ENCODE measurements around the gene GRK5. TPM values are rescaled to one million over a fixed set of nuclear protein-coding genes. Genes with fewer than 3 reads are reported as not detected.

The GRK5 gene
- total and polyA plus RNA-seq, 2 donors from 2014 or later, result 7.3 to 18.7 TPM

GRCh38 chr10:119379466-119380071, 172.2 kb downstream of the GRK5 start:
- Histone ChIP-seq H3K27me3 (ENCODE audit: control insufficient read depth, insufficient read depth, low read length) (no peaks in the 10 kb centered on the region), H3K27ac (ENCODE audit: low read depth in 2 of 2, low read length in 2 of 2) (no peak overlapping the region), H3K4me3 (ENCODE audit: low read length in 3 of 3) (no peak overlapping the region), H3K9ac (ENCODE audit: low read length in 3 of 3) (no peak overlapping the region), H3K36me3 (ENCODE audit: control insufficient read depth in 2 of 3, insufficient read depth in 3 of 3, low read length in 3 of 3) (no peaks in the 10 kb centered on the region), H3K4me1 (ENCODE audit: control insufficient read depth in 2 of 3, insufficient read depth in 2 of 3, low read depth in 1 of 3, low read length in 3 of 3) (peaks cover 0 to 2% (median 0%) of the 10 kb centered on the region in 3 donors), H3K9me3 (ENCODE audit: control insufficient read depth in 2 of 3, insufficient read depth in 1 of 3, low read length in 3 of 3) (no peaks in the 10 kb centered on the region)
- DNase-seq (peak in 1 of 5 donors; percentile 20), FAIRE-seq (no peak)
- intact Hi-C loops (cut with DNase I), result no loop called here
- TF ChIP-seq, protein P1, sequence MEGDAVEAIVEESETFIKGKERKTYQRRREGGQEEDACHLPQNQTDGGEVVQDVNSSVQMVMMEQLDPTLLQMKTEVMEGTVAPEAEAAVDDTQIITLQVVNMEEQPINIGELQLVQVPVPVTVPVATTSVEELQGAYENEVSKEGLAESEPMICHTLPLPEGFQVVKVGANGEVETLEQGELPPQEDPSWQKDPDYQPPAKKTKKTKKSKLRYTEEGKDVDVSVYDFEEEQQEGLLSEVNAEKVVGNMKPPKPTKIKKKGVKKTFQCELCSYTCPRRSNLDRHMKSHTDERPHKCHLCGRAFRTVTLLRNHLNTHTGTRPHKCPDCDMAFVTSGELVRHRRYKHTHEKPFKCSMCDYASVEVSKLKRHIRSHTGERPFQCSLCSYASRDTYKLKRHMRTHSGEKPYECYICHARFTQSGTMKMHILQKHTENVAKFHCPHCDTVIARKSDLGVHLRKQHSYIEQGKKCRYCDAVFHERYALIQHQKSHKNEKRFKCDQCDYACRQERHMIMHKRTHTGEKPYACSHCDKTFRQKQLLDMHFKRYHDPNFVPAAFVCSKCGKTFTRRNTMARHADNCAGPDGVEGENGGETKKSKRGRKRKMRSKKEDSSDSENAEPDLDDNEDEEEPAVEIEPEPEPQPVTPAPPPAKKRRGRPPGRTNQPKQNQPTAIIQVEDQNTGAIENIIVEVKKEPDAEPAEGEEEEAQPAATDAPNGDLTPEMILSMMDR (IDR thresholded peaks at IDR 0.05; ENCODE audit: borderline replicate concordance, extremely low read depth, insufficient read depth), result no peak

DNA sequence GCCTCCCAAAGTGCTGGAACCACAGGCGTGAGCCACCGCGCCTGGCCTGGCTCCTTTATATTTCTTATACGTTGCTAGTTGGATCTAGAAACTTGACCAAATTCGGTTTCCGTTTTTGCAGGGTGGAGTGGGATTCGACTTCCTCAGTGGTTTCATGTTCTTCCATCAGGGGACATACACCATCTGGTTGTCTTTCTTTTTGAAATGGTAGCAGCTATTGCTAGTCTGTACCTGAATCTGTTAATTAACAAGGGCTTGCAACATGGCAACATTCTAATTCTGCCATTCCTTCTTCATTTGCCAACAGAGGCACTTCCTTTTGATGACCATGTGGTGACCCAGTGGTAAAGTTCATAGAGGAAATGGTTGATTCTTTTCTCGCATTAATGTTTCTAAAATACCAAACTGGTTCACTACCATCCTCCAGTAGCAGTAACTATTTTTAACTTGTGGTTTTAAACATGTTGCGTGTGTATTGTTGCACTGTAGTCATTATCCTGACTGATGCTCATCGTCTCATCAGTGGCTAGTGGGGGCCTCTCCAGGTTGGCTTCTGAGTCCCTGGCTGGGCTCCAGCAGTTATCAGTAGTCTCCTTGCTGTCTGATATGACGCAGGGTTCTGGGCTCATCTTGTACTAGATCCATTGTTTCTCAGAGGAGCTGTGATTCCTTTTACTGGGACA, 175.9 kb downstream of the GRK5 start:
- FAIRE-seq (no peak), DNase-seq (no peak)
- Histone ChIP-seq H3K4me1 (ENCODE audit: control insufficient read depth in 2 of 3, insufficient read depth in 2 of 3, low read depth in 1 of 3, low read length in 3 of 3) (no peaks in the 10 kb centered on the region), H3K9me3 (ENCODE audit: control insufficient read depth in 2 of 3, insufficient read depth in 1 of 3, low read length in 3 of 3) (no peaks in the 10 kb centered on the region), H3K27ac (ENCODE audit: low read depth in 2 of 2, low read length in 2 of 2) (no peak overlapping the region), H3K27me3 (ENCODE audit: control insufficient read depth, insufficient read depth, low read length) (no peaks in the 10 kb centered on the region), H3K4me3 (ENCODE audit: low read length in 3 of 3) (no peak overlapping the region), H3K9ac (ENCODE audit: low read length in 3 of 3) (no peak overlapping the region), H3K36me3 (ENCODE audit: control insufficient read depth in 2 of 3, insufficient read depth in 3 of 3, low read length in 3 of 3) (no peaks in the 10 kb centered on the region)
- intact Hi-C loops (cut with DNase I), result no loop called here
- TF ChIP-seq, protein P1 (IDR thresholded peaks at IDR 0.05; ENCODE audit: borderline replicate concordance, extremely low read depth, insufficient read depth), result no peak

- Histone ChIP-seq H3K27me3 (ENCODE audit: control insufficient read depth, insufficient read depth, low read length) (no peaks in the 10 kb centered on the region), H3K27ac (ENCODE audit: low read depth in 2 of 2, low read length in 2 of 2) (no peak overlapping the region), H3K9me3 (ENCODE audit: control insufficient read depth in 2 of 3, insufficient read depth in 1 of 3, low read length in 3 of 3) (no peaks in the 10 kb centered on the region), H3K36me3 (ENCODE audit: control insufficient read depth in 2 of 3, insufficient read depth in 3 of 3, low read length in 3 of 3) (no peaks in the 10 kb centered on the region), H3K4me1 (ENCODE audit: control insufficient read depth in 2 of 3, insufficient read depth in 2 of 3, low read depth in 1 of 3, low read length in 3 of 3) (no peaks in the 10 kb centered on the region), H3K4me3 (ENCODE audit: low read length in 3 of 3) (no peak overlapping the region), H3K9ac (ENCODE audit: low read length in 3 of 3) (no peak overlapping the region)
- DNase-seq (no peak), FAIRE-seq (no peak)
- TF ChIP-seq, protein P1 (IDR thresholded peaks at IDR 0.05; ENCODE audit: borderline replicate concordance, extremely low read depth, insufficient read depth), result no peak
- intact Hi-C loops (cut with DNase I), result no loop called here
These were observed 176.8 kb downstream of the GRK5 start for GRCh38 chr10:119384127-119384526.
